Endodermal cell (in vitro differentiated cells): ENCODE measurements around the gene RNF183. TPM values are rescaled to one million over a fixed set of nuclear protein-coding genes. Genes with fewer than 3 reads are reported as not detected.

Source experiments
- DNase-seq: peaks from one replicate; pipeline ENCODE4 v3.0.0-alpha.2; 2017
- H3K27ac ChIP-seq: 2 replicates; pipeline ENCODE4 v1.5.1; 2013; ENCODE audit warnings: mild to moderate bottlenecking, low read depth, low read length, moderate library complexity
- H3K27me3 ChIP-seq: 2 replicates; pipeline ENCODE4 v1.6.1; 2013; ENCODE audit warnings: mild to moderate bottlenecking, low read length, moderate library complexity; ENCODE audit not compliant: insufficient read depth, control insufficient read depth, poor library complexity, severe bottlenecking
- H3K36me3 ChIP-seq: 2 replicates; pipeline ENCODE4 v1.7.0; 2013; ENCODE audit warnings: mild to moderate bottlenecking, low read length, moderate library complexity; ENCODE audit not compliant: control insufficient read depth, insufficient read depth
- H3K4me1 ChIP-seq: one replicate; pipeline ENCODE4 v1.7.0; 2013; ENCODE audit warnings: low read length; ENCODE audit not compliant: control insufficient read depth, insufficient read depth
- H3K4me3 ChIP-seq: 2 replicates; pipeline ENCODE4 v1.5.1; 2013; ENCODE audit warnings: mild to moderate bottlenecking, low read length, moderate library complexity
- H3K9ac ChIP-seq: 2 replicates; pipeline ENCODE4 v1.6.1; 2013; ENCODE audit warnings: mild to moderate bottlenecking, low read length, moderate library complexity; ENCODE audit not compliant: poor library complexity, severe bottlenecking; ENCODE audit errors: extremely low read depth
- H3K9me3 ChIP-seq: 2 replicates; pipeline ENCODE4 v1.6.1; 2013; ENCODE audit warnings: mild to moderate bottlenecking, low read length, moderate library complexity; ENCODE audit not compliant: control insufficient read depth
- H3K27ac Mint-ChIP-seq: 2 replicates; pipeline ENCODE4 v1.8.0; 2020; ENCODE audit warnings: mixed read lengths
- H3K27me3 Mint-ChIP-seq: 2 replicates; pipeline ENCODE4 v1.8.0; 2021; ENCODE audit warnings: mild to moderate bottlenecking, mixed read lengths; ENCODE audit not compliant: insufficient read depth
- H3K36me3 Mint-ChIP-seq: 2 replicates; pipeline ENCODE4 v1.8.0; 2020; ENCODE audit warnings: low read depth, mixed read lengths
- H3K4me1 Mint-ChIP-seq: 2 replicates; pipeline ENCODE4 v1.8.0; 2020; ENCODE audit warnings: mixed read lengths
- H3K4me3 Mint-ChIP-seq: 2 replicates; pipeline ENCODE4 v1.8.0; 2020; ENCODE audit warnings: mild to moderate bottlenecking, moderate library complexity, mixed read lengths
- H3K9me3 Mint-ChIP-seq: 2 replicates; pipeline ENCODE4 v1.8.0; 2020; ENCODE audit warnings: mild to moderate bottlenecking, mixed read lengths
- CTCF ChIP-seq: fragments of 200-600 bp; sonication (generic); conservative IDR thresholded peaks from 2 replicates; pipeline ENCODE4 v1.5.0; 2021; ENCODE audit warnings: antibody characterized with exemption, mild to moderate bottlenecking
- WGBS, 2 experiments: methylation state at CpG; one replicate each; pipeline versions ENCODE4 v1.1.5 to v1.1.7; 2013; ENCODE audit warnings: missing lambda C conversion rate in 2 of 2, mixed read lengths in 1 of 2; ENCODE audit not compliant: insufficient coverage in 1 of 2, insufficient read length in 1 of 2; 5-methylcytosine and 5-hydroxymethylcytosine counted together
- long read RNA-seq, 4 experiments: library from polyadenylated mRNA in 2 of 4; library from RNA in 1 of 4; library from capped mRNA in 1 of 4; stranded (forward) in 3 of 4; unstranded in 1 of 4; transcript quantifications; one replicate each; pipeline ENCODE4 v2.0.0, GENCODE V29; 2020 to 2021; ENCODE audit warnings: inconsistent platforms in 1 of 4
- polyA plus RNA-seq, 2 experiments: library from polyadenylated mRNA; stranded (reverse); fragments of 50-300 nt; gene quantifications; one replicate each; pipeline ENCODE4 v1.2.3, GENCODE V29; 2013
- total RNA-seq, 2 donors: library from RNA; stranded (reverse); fragmentation: NEBNext Ultra II Directional in 1 of 2; extraction: Animal tissue kit (Norgen Biotek cat#: 25700) in 1 of 2; gene quantifications; 2 replicates in 1 of 2; 3 replicates in 1 of 2; pipeline ENCODE4 v1.2.1, GENCODE V29; 2021

Gene RNF183
- under 1 TPM; 0.48 to 0.97 TPM for total RNA-seq
- not detected for polyA plus RNA-seq (2013, experiment 1 of 2)
- not detected for polyA plus RNA-seq (2013, experiment 2 of 2)
- long read RNA-seq, experiment 1: 0 reads
- long read RNA-seq, experiment 2, partial matches to known transcripts: 0 of 1 reads
- long read RNA-seq, experiment 2, other reads (novel, unspliced or antisense): 1 of 1 reads
- long read RNA-seq, experiment 3: 0 reads
- long read RNA-seq, experiment 4: 0 reads

- H3K4me3 ChIP-seq: no peak within 1 kb of the TSS
- Mint-ChIP-seq H3K4me3 (no peak within 1 kb of the TSS), H3K36me3 (no peaks in the 10 kb centered on the region), H3K27me3 (no peaks in the 10 kb centered on the region), H3K27ac (no peak within 1 kb of the TSS), H3K9me3 (no peaks in the 10 kb centered on the region), H3K4me1 (peaks cover 5% of the 10 kb centered on the region)
- no peak within 1 kb of the TSS for H3K9ac ChIP-seq
- no peaks in the 10 kb centered on the region for H3K27me3 ChIP-seq
- no peaks in the 10 kb centered on the region for H3K4me1 ChIP-seq
- WGBS, 2 experiments: 90 to 94% methylated on average over 21 to 25 of the region's 25 CpGs
- no peaks in the 10 kb centered on the region for H3K36me3 ChIP-seq
- no peaks in the 10 kb centered on the region for H3K9me3 ChIP-seq
- TF ChIP-seq CTCF: no peak
- peak; percentile 49 for DNase-seq
- H3K27ac ChIP-seq: no peak within 1 kb of the TSS
These were observed at the start of gene RNF183 for GRCh38 chr9:113302792-113303418. TSS of gene RNF183 (minus strand) at chr9:113303376. CDS start at chr9:113298184, 5,192 bp downstream.

- 75% methylated on average over 1 of the region's 1 CpG; no CpG with 5 or more reads in 1 of the 2 experiments for WGBS, 2 experiments
- Mint-ChIP-seq H3K27me3 (peaks cover 19% of the 10 kb centered on the region), H3K4me1 (peaks cover 27% of the 10 kb centered on the region), H3K36me3 (peaks cover 20% of the 10 kb centered on the region), H3K9me3 (no peaks in the 10 kb centered on the region), H3K4me3 (no peak overlapping the region), H3K27ac (no peak overlapping the region)
- Histone ChIP-seq H3K9ac (no peak overlapping the region), H3K9me3 (no peaks in the 10 kb centered on the region), H3K27ac (no peak overlapping the region), H3K4me3 (no peak overlapping the region), H3K4me1 (peaks cover 5% of the 10 kb centered on the region), H3K36me3 (no peaks in the 10 kb centered on the region), H3K27me3 (peaks cover 20% of the 10 kb centered on the region)
- no peak for TF ChIP-seq CTCF
- DNase-seq: no peak
These were observed 49.2 kb upstream of the RNF183 start for GRCh38 chr9:113352411-113352810.

- no peak overlapping the region for H3K4me3 Mint-ChIP-seq
- peaks cover 5% of the 10 kb centered on the region for H3K4me1 ChIP-seq
- no peak overlapping the region for H3K27ac Mint-ChIP-seq
- H3K9me3 Mint-ChIP-seq: no peaks in the 10 kb centered on the region
- H3K27me3 Mint-ChIP-seq: peaks cover 19% of the 10 kb centered on the region
- peaks cover 19% of the 10 kb centered on the region for H3K36me3 Mint-ChIP-seq
- WGBS, 2 experiments: 82 to 92% methylated on average over 6 of the region's 6 CpGs
- H3K4me3 ChIP-seq: no peak overlapping the region
- no peaks in the 10 kb centered on the region for H3K36me3 ChIP-seq
- no peak overlapping the region for H3K9ac ChIP-seq
- TF ChIP-seq CTCF: no peak
- H3K27ac ChIP-seq: no peak overlapping the region
- H3K27me3 ChIP-seq: peaks cover 20% of the 10 kb centered on the region
- no peaks in the 10 kb centered on the region for H3K9me3 ChIP-seq
- peaks cover 30% of the 10 kb centered on the region for H3K4me1 Mint-ChIP-seq
- no peak for DNase-seq
These were observed 48.8 kb upstream of the RNF183 start for GRCh38 chr9:113352006-113352405.
